Esophagus squamous epithelium (tissue), 5 donors: ENCODE measurements around the gene PLN. TPM values are rescaled to one million over a fixed set of nuclear protein-coding genes. Genes with fewer than 3 reads are reported as not detected.

Source experiments
- DNase-seq: peaks from one replicate; lab custom pipeline; 2025; lab: John Stamatoyannopoulos, UW
- H3K27ac ChIP-seq, 4 donors: fragments of 200-600 bp; sonication (generic); one replicate each; pipeline ENCODE4 v1.5.1; 2016 to 2019; ENCODE audit warnings: mild to moderate bottlenecking in 1 of 4
- H3K27me3 ChIP-seq, 4 donors: fragments of 200-600 bp; sonication (generic); 1 replicate in 3 of 4; 2 replicates in 1 of 4; pipeline versions ENCODE4 v1.5.1 to v1.6.0; 2017 to 2021; ENCODE audit warnings: antibody characterized with exemption in 1 of 4
- H3K36me3 ChIP-seq, 3 donors: fragments of 200-600 bp; sonication (generic); one replicate each; pipeline ENCODE4 v1.5.1; 2016 to 2019
- H3K4me1 ChIP-seq, 3 donors: fragments of 200-600 bp; sonication (generic); one replicate each; pipeline ENCODE4 v1.5.1; 2017 to 2019
- H3K4me3 ChIP-seq, 4 donors: fragments of 200-600 bp; sonication (generic); 1 replicate in 3 of 4; 2 replicates in 1 of 4; pipeline ENCODE4 v1.5.1; 2016 to 2019; ENCODE audit warnings: mild to moderate bottlenecking in 2 of 4, moderate library complexity in 1 of 4
- H3K9me3 ChIP-seq, 3 donors: fragments of 200-600 bp; sonication (generic); one replicate each; pipeline ENCODE4 v1.5.1; 2016 to 2019
- POLR2A ChIP-seq, 4 donors: fragments of 450-650 bp; IDR thresholded peaks; one replicate each; pipeline ENCODE4 v1.6.1; 2017; ENCODE audit warnings: antibody characterized with exemption in 4 of 4, mild to moderate bottlenecking in 4 of 4, moderate library complexity in 3 of 4
- WGBS, 2 donors: methylation state at CpG; one replicate each; pipeline ENCODE4 v1.1.5; 2018; 5-methylcytosine and 5-hydroxymethylcytosine counted together
- intact Hi-C: fragments of 100-400 bp; cut with DNase I; formaldehyde crosslinking; loops from one replicate; pipeline ENCODE4 v1.15.0; 2022
- total RNA-seq, 4 donors: library from RNA; depleted of rRNA; stranded (reverse); fragments of >200 nt; gene quantifications; one replicate each; pipeline ENCODE4 v1.1.0, GENCODE V29; 2016
- TF ChIP-seq, protein P1 (sequence below), 6 experiments: fragments of 450-650 bp in 4 of 6; fragments of 200-600 bp in 2 of 6; sonication (generic) in 2 of 6; IDR thresholded peaks; one replicate each; pipeline ENCODE4 v1.5.1; 2016 to 2019; ENCODE audit warnings: antibody characterized with exemption in 6 of 6, mild to moderate bottlenecking in 4 of 6, moderate library complexity in 4 of 6
- donor health status: DM: yes; HTN: yes; CAD: no.

Gene PLN
- total RNA-seq, 4 donors from 2014 or later = 1.1 to 48.8 (median 11.2) TPM

DNA sequence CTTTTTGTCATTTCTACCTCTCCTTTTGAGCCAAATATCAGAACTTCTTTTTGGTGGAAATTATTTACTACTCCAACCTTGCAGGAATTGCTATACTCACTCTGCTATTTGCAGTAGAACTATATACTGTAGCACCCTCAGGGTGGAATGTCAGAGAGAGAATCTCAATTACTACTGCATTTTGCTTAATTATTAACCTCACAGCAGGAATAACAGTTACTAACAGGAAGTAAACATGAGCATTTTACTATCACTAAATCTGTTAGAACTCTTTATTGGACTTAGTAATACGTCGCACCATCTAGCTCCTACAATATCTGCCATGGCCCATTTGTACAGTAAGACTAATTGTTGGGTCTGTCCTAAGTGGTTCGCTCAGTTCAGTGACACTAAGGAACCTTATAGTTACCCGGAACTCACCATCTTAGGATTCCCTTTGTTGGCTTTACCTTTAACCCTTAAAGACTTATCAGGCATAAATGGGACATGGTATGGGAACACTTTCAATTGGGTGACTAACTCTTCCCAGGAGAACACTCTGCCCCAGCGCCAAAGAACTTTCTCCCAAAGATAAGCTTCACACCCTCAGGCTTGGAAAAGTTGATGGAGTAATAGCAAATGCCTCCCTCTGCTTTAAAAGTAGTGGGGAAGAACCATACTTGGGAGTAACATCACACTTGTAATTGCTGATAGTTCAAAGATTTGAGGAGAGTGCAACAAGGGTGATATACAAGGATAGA lies 38.8 kb downstream of the PLN start:
- no peak for TF ChIP-seq POLR2A (IDR thresholded peaks at IDR 0.05)
- TF ChIP-seq, protein P1, sequence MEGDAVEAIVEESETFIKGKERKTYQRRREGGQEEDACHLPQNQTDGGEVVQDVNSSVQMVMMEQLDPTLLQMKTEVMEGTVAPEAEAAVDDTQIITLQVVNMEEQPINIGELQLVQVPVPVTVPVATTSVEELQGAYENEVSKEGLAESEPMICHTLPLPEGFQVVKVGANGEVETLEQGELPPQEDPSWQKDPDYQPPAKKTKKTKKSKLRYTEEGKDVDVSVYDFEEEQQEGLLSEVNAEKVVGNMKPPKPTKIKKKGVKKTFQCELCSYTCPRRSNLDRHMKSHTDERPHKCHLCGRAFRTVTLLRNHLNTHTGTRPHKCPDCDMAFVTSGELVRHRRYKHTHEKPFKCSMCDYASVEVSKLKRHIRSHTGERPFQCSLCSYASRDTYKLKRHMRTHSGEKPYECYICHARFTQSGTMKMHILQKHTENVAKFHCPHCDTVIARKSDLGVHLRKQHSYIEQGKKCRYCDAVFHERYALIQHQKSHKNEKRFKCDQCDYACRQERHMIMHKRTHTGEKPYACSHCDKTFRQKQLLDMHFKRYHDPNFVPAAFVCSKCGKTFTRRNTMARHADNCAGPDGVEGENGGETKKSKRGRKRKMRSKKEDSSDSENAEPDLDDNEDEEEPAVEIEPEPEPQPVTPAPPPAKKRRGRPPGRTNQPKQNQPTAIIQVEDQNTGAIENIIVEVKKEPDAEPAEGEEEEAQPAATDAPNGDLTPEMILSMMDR (IDR thresholded peaks at IDR 0.05) = no peak
- Histone ChIP-seq H3K27me3 (no peaks in the 10 kb centered on the region), H3K4me3 (no peak overlapping the region), H3K27ac (no peak overlapping the region), H3K9me3 (no peaks in the 10 kb centered on the region), H3K4me1 (no peaks in the 10 kb centered on the region), H3K36me3 (no peaks in the 10 kb centered on the region)
- no peak for DNase-seq
- intact Hi-C loops = no loop called here
- WGBS, 2 donors = 94 to 95% methylated on average over 5 of the region's 5 CpGs

DNA sequence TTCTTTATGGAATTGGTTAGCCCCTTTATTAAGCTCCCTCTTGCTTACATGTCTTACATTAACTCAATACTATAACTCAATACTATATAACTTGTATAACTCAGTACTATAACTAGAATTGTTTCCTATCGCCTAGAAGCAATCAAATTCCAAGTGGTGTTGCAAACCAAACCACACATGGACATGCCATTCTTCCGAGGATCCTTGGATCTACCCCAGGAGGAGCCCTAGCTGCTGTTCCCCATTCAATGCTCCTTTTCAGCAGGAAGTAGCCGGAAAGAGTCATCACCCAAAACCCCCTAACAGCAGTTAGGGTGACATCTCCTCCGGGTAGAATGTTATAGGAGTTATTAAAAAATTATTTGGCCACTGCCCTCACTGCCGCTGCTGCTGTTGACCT lies 40.5 kb downstream of the PLN start:
- intact Hi-C loops = no loop called here
- Histone ChIP-seq H3K4me1 (no peaks in the 10 kb centered on the region), H3K36me3 (no peaks in the 10 kb centered on the region), H3K27me3 (no peaks in the 10 kb centered on the region), H3K4me3 (no peak overlapping the region), H3K9me3 (no peaks in the 10 kb centered on the region), H3K27ac (no peak overlapping the region)
- DNase-seq = no peak
- 90 to 91% methylated on average over 5 of the region's 5 CpGs for WGBS, 2 donors
- TF ChIP-seq, protein P1 (IDR thresholded peaks at IDR 0.05) = no peak
- TF ChIP-seq POLR2A (IDR thresholded peaks at IDR 0.05) = no peak

DNA sequence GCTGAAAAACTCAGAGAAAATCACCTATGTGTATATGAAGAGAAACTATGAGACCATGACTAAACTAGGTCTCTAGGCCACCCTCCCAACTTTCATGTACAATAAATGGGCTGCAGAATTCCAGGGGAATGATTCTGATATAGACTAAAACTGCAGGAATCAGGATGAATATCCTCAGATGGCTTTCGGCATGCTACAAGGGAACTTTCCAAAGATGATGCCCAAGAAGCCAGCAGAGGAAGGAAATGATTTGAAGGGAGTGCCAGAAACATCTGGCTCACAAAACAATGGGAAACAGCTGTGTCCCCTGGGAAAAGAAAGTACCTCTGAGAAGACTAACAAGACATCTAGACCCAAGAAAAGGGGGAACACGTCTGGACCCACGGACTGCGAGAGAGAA lies 41.1 kb downstream of the PLN start:
- intact Hi-C loops = no loop called here
- no peak overlapping the region for H3K27ac ChIP-seq
- DNase-seq = no peak
- no peaks in the 10 kb centered on the region for H3K9me3 ChIP-seq
- no peaks in the 10 kb centered on the region for H3K36me3 ChIP-seq
- H3K27me3 ChIP-seq = no peaks in the 10 kb centered on the region
- WGBS, 2 donors = 66 to 71% methylated on average over 4 of the region's 4 CpGs
- H3K4me1 ChIP-seq = no peaks in the 10 kb centered on the region
- H3K4me3 ChIP-seq = no peak overlapping the region
- no peak for TF ChIP-seq POLR2A (IDR thresholded peaks at IDR 0.05)
- TF ChIP-seq, protein P1 (IDR thresholded peaks at IDR 0.05) = no peak

DNA sequence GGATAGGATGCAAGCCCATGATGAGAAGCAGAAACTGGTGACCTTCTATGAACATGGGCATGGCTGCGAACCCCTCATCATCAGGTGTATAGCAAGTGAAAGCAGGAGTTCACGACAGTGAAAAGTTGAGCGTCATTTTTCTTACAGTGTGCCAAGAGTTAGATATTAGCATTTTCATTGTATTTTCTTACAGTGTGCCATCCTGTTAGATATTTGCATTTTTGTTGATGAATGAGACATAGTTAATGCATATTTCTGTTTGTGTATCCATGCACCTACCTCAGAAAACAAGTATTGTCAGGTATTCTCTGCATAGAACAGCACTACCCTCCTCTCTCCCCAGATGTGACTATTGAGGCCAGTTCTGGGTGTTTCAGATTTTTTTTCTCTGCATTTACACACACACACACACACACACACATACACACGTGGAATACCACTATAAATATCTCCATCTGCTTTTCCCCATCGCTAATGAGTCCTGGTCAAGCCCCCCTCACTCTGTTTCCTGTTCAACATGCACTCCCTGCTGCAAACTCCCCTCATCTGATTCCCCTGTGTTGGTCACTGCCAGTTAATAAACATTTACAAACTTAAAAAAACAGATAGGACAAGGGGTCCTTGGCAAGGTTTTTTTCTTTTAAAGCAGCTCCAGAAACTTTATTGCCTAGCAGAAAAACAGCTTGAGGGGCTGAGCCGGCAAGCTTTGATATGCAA lies 41.7 kb downstream of the PLN start:
- intact Hi-C loops = no loop called here
- Histone ChIP-seq H3K4me1 (no peaks in the 10 kb centered on the region), H3K4me3 (no peak overlapping the region), H3K36me3 (no peaks in the 10 kb centered on the region), H3K27me3 (no peaks in the 10 kb centered on the region), H3K9me3 (no peaks in the 10 kb centered on the region), H3K27ac (no peak overlapping the region)
- TF ChIP-seq, protein P1 (IDR thresholded peaks at IDR 0.05) = no peak
- DNase-seq = no peak
- WGBS, 2 donors = 63 to 65% methylated on average over 6 of the region's 6 CpGs

DNA sequence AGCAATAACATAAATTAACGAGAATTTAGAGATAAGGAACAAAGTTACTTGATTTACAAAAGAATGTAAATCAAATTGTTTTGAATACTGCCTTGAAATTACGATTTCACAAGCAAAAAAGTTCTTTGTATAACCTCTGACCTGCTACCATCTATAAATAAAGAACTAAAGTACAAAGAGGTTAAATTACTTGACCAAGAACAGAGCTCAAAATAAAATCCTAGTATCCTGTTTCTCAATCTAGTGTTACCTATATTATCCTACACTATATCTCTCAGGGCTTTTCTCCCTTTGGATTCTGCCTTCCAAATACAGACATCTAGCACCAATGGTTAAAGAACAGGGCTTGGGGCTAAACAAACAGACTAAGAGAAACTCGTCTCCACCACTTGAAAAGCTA lies 43.8 kb downstream of the PLN start:
- H3K4me1 ChIP-seq = no peaks in the 10 kb centered on the region

More for the DNA sequence above, 43.8 kb downstream of the PLN start:
- TF ChIP-seq POLR2A (IDR thresholded peaks at IDR 0.05) = no peak
- TF ChIP-seq, protein P1 (IDR thresholded peaks at IDR 0.05) = no peak
- DNase-seq = no peak
- Histone ChIP-seq H3K36me3 (no peaks in the 10 kb centered on the region), H3K9me3 (no peaks in the 10 kb centered on the region), H3K4me3 (no peak overlapping the region), H3K27ac (no peak overlapping the region), H3K27me3 (no peaks in the 10 kb centered on the region)
- intact Hi-C loops = no loop called here
- WGBS, 2 donors = 69 to 78% methylated on average over 3 of the region's 3 CpGs
